K562 (cell line): ENCODE data around the gene GBP1. TPM values are rescaled to one million over a fixed set of nuclear protein-coding genes. Genes with fewer than 3 reads are reported as not detected.

Experiments used
- ATAC-seq: fragments of 200-7000 bp; cut with Tn5 transposase; 3 replicates; pipeline ENCODE4 v1.9.1; 2020; ENCODE audit warnings: moderate library complexity
- BruUV-seq: library from RNA; stranded (reverse); fragments of 400-500 nt; replicated peaks from 2 replicates; lab custom pipeline; 2021; lab: Mats Ljungman, UMichigan
- CTCF ChIA-PET: fragments of 300-600 bp; formaldehyde crosslinking; extraction: SDS; loops from one replicate; lab custom pipeline; 2021; ENCODE audit warnings: low intra/inter-chr PET ratio; lab: Yijun Ruan, JAX
- POLR2A ChIA-PET: fragments of 300-600, 350-650 bp; sonication (Branson Sonifier 250); formaldehyde crosslinking; extraction: SDS; loops from one replicate; lab custom pipeline; 2021; ENCODE audit warnings: antibody characterized with exemption, inconsistent platforms; lab: Yijun Ruan, JAX
- DNase-seq, 4 experiments: peaks; one replicate each; pipeline versions ENCODE4 v3.0.0 to v3.0.0-alpha.2; 2011 to 2018; ENCODE audit warnings: low spot score in 3 of 4, mixed read lengths in 3 of 4; ENCODE audit errors: extremely low read depth in 1 of 4
- FAIRE-seq: peaks from 2 replicates; lab custom pipeline; 2011; peaks lifted over from hg19 to GRCh38; lab: Jason Lieb, UNC
- H2AFZ ChIP-seq: 2 replicates; pipeline ENCODE4 v1.6.0; 2011; ENCODE audit warnings: low read depth, low read length, control low read depth, inconsistent platforms
- H3K27ac ChIP-seq: fragments of 200-600 bp; 3 replicates; pipeline ENCODE4 v1.8.0; 2011; ENCODE audit warnings: low read depth, mild to moderate bottlenecking, control low read depth, inconsistent platforms, low read length, moderate library complexity, mixed read lengths; ENCODE audit errors: extremely low read depth
- H3K27me3 ChIP-seq, 2 experiments: fragments of 300-600 bp in 1 of 2; 2 replicates in 1 of 2; 3 replicates in 1 of 2; pipeline versions ENCODE4 v1.6.0 to v1.8.0; 2011; ENCODE audit warnings: inconsistent platforms in 2 of 2, low read length in 2 of 2, mild to moderate bottlenecking in 1 of 2, mixed read lengths in 1 of 2, moderate library complexity in 1 of 2; ENCODE audit not compliant: control insufficient read depth in 2 of 2, insufficient read depth in 2 of 2
- H3K36me3 ChIP-seq: fragments of 300-600 bp; 3 replicates; pipeline ENCODE4 v1.8.0; 2011; ENCODE audit warnings: mild to moderate bottlenecking, low read length, inconsistent platforms; ENCODE audit not compliant: control insufficient read depth, insufficient read depth
- H3K4me1 ChIP-seq, 2 experiments: fragments of 200-600 bp in 1 of 2; replicated peaks in 1 of 2; 2 replicates in 1 of 2; 3 replicates in 1 of 2; pipeline versions ENCODE4 v1.5.1 to v1.8.0; 2011; ENCODE audit warnings: inconsistent platforms in 2 of 2, low read length in 2 of 2, mild to moderate bottlenecking in 1 of 2, mixed read lengths in 1 of 2, moderate library complexity in 1 of 2; ENCODE audit not compliant: control insufficient read depth in 2 of 2, insufficient read depth in 2 of 2
- H3K4me2 ChIP-seq: 2 replicates; pipeline ENCODE4 v1.6.1; 2011; ENCODE audit warnings: low read length, control low read depth, inconsistent platforms, mixed read lengths; ENCODE audit not compliant: insufficient read depth
- H3K4me3 ChIP-seq: fragments of 200-600 bp; sonication (generic), shearing (Covaris generic); 2 replicates; pipeline ENCODE4 v1.5.1; 2016; ENCODE audit warnings: control low read depth, inconsistent platforms
- H3K79me2 ChIP-seq: fragments of 200-600 bp; 3 replicates; pipeline ENCODE4 v1.8.0; 2011; ENCODE audit warnings: low read length, inconsistent platforms; ENCODE audit not compliant: control insufficient read depth, insufficient read depth
- H3K9ac ChIP-seq, 2 experiments: 2 replicates each; pipeline versions ENCODE4 v1.6.0 to v1.6.1; 2011; ENCODE audit warnings: low read depth in 2 of 2, low read length in 2 of 2, control low read depth in 1 of 2, inconsistent platforms in 1 of 2, mild to moderate bottlenecking in 1 of 2, mixed read lengths in 1 of 2; ENCODE audit not compliant: insufficient read depth in 1 of 2
- H3K9me1 ChIP-seq: one replicate; pipeline ENCODE4 v1.6.0; 2011; ENCODE audit warnings: inconsistent platforms, mild to moderate bottlenecking, low read length, moderate library complexity; ENCODE audit not compliant: control insufficient read depth, insufficient read depth
- H3K9me3 ChIP-seq: replicated peaks from 2 replicates; pipeline ENCODE4 v1.5.1; 2011; ENCODE audit warnings: low read depth, low read length, inconsistent platforms; ENCODE audit not compliant: control insufficient read depth, insufficient read depth
- H4K20me1 ChIP-seq: replicated peaks from 2 replicates; pipeline ENCODE4 v1.6.1; 2011; ENCODE audit warnings: low read length, inconsistent platforms, mixed read lengths; ENCODE audit not compliant: control insufficient read depth, insufficient read depth
- ASH1L ChIP-seq: fragments of 450-650 bp; IDR thresholded peaks from 2 replicates; pipeline ENCODE4 v1.6.1; 2018; ENCODE audit warnings: borderline replicate concordance, mild to moderate bottlenecking, low read depth; ENCODE audit not compliant: partially characterized antibody
- DNMT1 ChIP-seq: fragments of 450-650 bp; IDR thresholded peaks from 2 replicates; pipeline ENCODE4 v1.6.1; 2016; ENCODE audit warnings: antibody characterized with exemption, mild to moderate bottlenecking
- GABPA ChIP-seq: fragments of 200-800 bp; sonication (Bioruptor generic); conservative IDR thresholded peaks from 2 replicates; pipeline ENCODE4 v1.6.1; 2016; ENCODE audit warnings: low read depth, missing genetic modification characterization, missing compliant biosample characterization
- GTF2E2 ChIP-seq: fragments of 200-800 bp; sonication (Bioruptor generic); IDR thresholded peaks from 2 replicates; pipeline ENCODE4 v1.6.1; 2016; ENCODE audit warnings: missing genetic modification characterization, missing compliant biosample characterization
- HNRNPK ChIP-seq: fragments of 200-400 bp; formaldehyde crosslinking; IDR thresholded peaks from one replicate; pipeline ENCODE4 v1.6.1; 2018; ENCODE audit warnings: mild to moderate bottlenecking, low read depth, low read length; ENCODE audit not compliant: poor library complexity, severe bottlenecking
- KLF13 ChIP-seq: fragments of 450-650 bp; IDR thresholded peaks from 2 replicates; pipeline ENCODE4 v1.6.1; 2016; ENCODE audit warnings: missing genetic modification characterization, low read depth, mild to moderate bottlenecking, missing compliant biosample characterization, moderate library complexity, borderline replicate concordance
- NFXL1 ChIP-seq: fragments of 450-650 bp; formaldehyde crosslinking; IDR thresholded peaks from 2 replicates; pipeline ENCODE4 v1.4.0; 2021; ENCODE audit warnings: mild to moderate bottlenecking
- NR4A1 ChIP-seq, 2 experiments: fragments of 250-450 bp in 1 of 2; fragments of 450-650 bp in 1 of 2; sonication (Bioruptor Pico) in 1 of 2; IDR thresholded peaks; 2 replicates each; pipeline versions ENCODE4 v1.4.0 to v1.6.1; 2016 to 2020; ENCODE audit warnings: mild to moderate bottlenecking in 2 of 2, missing compliant biosample characterization in 1 of 2, missing genetic modification characterization in 1 of 2, moderate library complexity in 1 of 2
- OTX1 ChIP-seq: fragments of 450-650 bp; formaldehyde crosslinking; IDR thresholded peaks from 2 replicates; pipeline ENCODE4 v1.4.0; 2022; ENCODE audit warnings: mild to moderate bottlenecking
- POLR2AphosphoS2 ChIP-seq: IDR thresholded peaks from 2 replicates; pipeline ENCODE4 v1.6.1; 2012; ENCODE audit warnings: low read length, improper control_type of control experiment
- SIN3A ChIP-seq, 2 experiments: fragments of 150-350 bp in 1 of 2; IDR thresholded peaks; 2 replicates each; pipeline ENCODE4 v1.6.1; 2011 to 2016; ENCODE audit warnings: borderline replicate concordance in 2 of 2, low read depth in 2 of 2, low read length in 2 of 2, mild to moderate bottlenecking in 2 of 2, moderate library complexity in 2 of 2; ENCODE audit not compliant: control insufficient read depth in 1 of 2
- TAF15 ChIP-seq: fragments of 200-400 bp; formaldehyde crosslinking; IDR thresholded peaks from 2 replicates; pipeline ENCODE4 v1.6.1; 2017; ENCODE audit warnings: mild to moderate bottlenecking, low read depth, low read length, moderate library complexity
- ZFP36 ChIP-seq: fragments of 150-350 bp; IDR thresholded peaks from 2 replicates; pipeline ENCODE4 v1.6.1; 2018; ENCODE audit warnings: low read length, low read depth; ENCODE audit not compliant: partially characterized antibody
- ZNF143 ChIP-seq: sonication (generic); formaldehyde crosslinking; IDR thresholded peaks from 2 replicates; pipeline ENCODE4 v1.9.0; 2022; ENCODE audit warnings: mild to moderate bottlenecking, missing genetic modification reagents
- ZNF253 ChIP-seq: fragments of 250-450 bp; sonication (Bioruptor Pico); conservative IDR thresholded peaks from 2 replicates; pipeline ENCODE4 v1.6.1; 2021; ENCODE audit warnings: mild to moderate bottlenecking
- ZNF408 ChIP-seq: fragments of 250-450 bp; sonication (Bioruptor Pico); IDR thresholded peaks from 2 replicates; pipeline ENCODE4 v1.4.0; 2020; ENCODE audit warnings: low read depth, mild to moderate bottlenecking, moderate library complexity
- WGBS: fragments of 100-300 bp; shearing (Covaris generic); methylation state at CpG from one replicate; pipeline ENCODE4 v1.1.6; 2016; ENCODE audit warnings: low coverage, mixed read lengths; ENCODE audit not compliant: insufficient coverage; ENCODE audit errors: missing lambda C conversion rate; 5-methylcytosine and 5-hydroxymethylcytosine counted together
- in situ Hi-C: fragments of 300-500 bp; cut with MboI; formaldehyde crosslinking; loops from 4 replicates; pipeline ENCODE4 v1.15.0; 2018; ENCODE audit warnings: inconsistent platforms, mixed read lengths
- intact Hi-C: fragments of 100-400 bp; cut with micrococcal nuclease; formaldehyde crosslinking; loops from 2 replicates; pipeline ENCODE4 v1.14.2; 2022
- polyA plus RNA-seq, 8 experiments: library from polyadenylated mRNA; depleted of rRNA in 4 of 8; stranded (reverse) in 5 of 8; unstranded in 3 of 8; fragments of >200 nt; fragmentation: Nextera tagmentation in 2 of 8; fragmentation: Illumina TruSeq in 1 of 8; extraction: Ambion mirVana in 2 of 8; extraction: Trizol in 1 of 8; gene quantifications; 2 replicates each; pipeline versions ENCODE4 v1.2.1 to v1.2.3, GENCODE V29; 2011 to 2014; ENCODE audit warnings: inconsistent platforms in 1 of 8, missing spikeins in 1 of 8
- total RNA-seq, 7 experiments: library from RNA; depleted of rRNA in 6 of 7; stranded (reverse); fragments of >200 nt in 6 of 7; fragmentation: Illumina TruSeq in 2 of 7; extraction: Trizol in 2 of 7; gene quantifications; 2 replicates each; pipeline versions ENCODE4 v1.2.1 to v1.2.3, GENCODE V29; 2011 to 2021; ENCODE audit warnings: low replicate concordance in 1 of 7
- TF ChIP-seq, protein P1 (sequence below): fragments of 450-650 bp; IDR thresholded peaks from 2 replicates; pipeline ENCODE4 v1.6.1; 2017; ENCODE audit warnings: mild to moderate bottlenecking, moderate library complexity
- TF ChIP-seq, protein P2 (sequence below): sonication (generic); formaldehyde crosslinking; IDR thresholded peaks from 2 replicates; pipeline ENCODE4 v1.5.0; 2020; ENCODE audit warnings: missing genetic modification reagents
- TF ChIP-seq, protein P3 (sequence below): fragments of 450-650 bp; formaldehyde crosslinking; IDR thresholded peaks from 2 replicates; pipeline ENCODE4 v1.4.0; 2020; ENCODE audit warnings: mild to moderate bottlenecking

Gene GBP1
- total and polyA plus RNA-seq, 9 of the 15 experiments (the other 6 are each of a cell fraction or from before 2014, with no cell fraction given) = not detected

DNA sequence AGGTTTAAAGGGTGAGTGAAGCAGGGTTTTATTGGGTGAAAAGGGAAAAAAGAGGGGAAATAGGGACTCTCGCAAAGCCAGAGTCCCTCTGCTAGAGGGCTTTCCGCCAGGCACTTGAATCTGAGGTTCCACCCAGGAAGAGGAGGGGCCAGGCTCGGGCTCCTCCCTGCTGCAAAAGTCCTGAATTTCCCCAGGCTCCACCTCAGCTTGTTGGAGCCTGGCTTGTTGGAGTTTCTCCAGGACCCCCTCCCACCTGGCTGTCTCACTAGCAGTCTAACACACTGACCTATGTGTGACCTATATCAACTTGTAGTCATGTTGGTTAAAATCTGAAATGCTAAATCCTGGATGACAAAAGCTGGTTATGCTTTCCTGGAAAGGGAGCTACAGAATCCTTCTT is 35.4 kb upstream of the GBP1 start (continued):
- TF ChIP-seq POLR2AphosphoS2 (no peak), GABPA (tag) (peak; percentile 46), ZNF408 (CRISPR knock-in tag) (no peak)

DNA sequence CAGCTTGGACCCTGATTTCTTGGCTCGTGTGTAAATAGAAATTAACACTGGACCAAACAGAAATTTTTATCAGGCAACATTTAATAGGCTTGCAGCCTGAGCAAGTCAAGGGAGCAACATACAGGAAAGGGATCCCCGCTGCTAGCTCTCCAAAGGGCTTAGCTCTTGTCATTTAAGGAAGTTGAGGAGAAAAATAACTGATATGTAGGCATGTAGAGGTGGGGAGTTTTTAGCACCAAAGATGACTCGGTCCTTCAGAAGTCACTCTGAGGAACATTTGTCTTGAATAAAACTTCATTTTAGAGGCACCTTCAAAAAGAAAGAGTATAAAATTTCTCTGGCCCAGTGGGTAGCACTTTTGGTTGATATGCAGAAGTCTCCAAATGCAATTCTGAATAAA is 33.8 kb upstream of the GBP1 start:
- H3K27ac ChIP-seq = no peak overlapping the region
- no peak overlapping the region for H2AFZ ChIP-seq
- no peaks in the 10 kb centered on the region for H3K79me2 ChIP-seq
- FAIRE-seq (no peak), ATAC-seq (no peak), DNase-seq (no peak)
- no peak overlapping the region for H3K4me2 ChIP-seq
- H3K4me3 ChIP-seq = no peak overlapping the region
- CTCF ChIA-PET = no interaction called here
- 0% methylated on average over 3 of the region's 3 CpGs for WGBS
- no peaks in the 10 kb centered on the region for H4K20me1 ChIP-seq
- no peaks in the 10 kb centered on the region for H3K27me3 ChIP-seq
- no peaks in the 10 kb centered on the region for H3K9me1 ChIP-seq
- H3K36me3 ChIP-seq = no peaks in the 10 kb centered on the region
- intact Hi-C loops (no loop called here), in situ Hi-C loops (no loop called here)
- POLR2A ChIA-PET = no interaction called here
- H3K4me1 ChIP-seq = no peaks in the 10 kb centered on the region
- H3K9me3 ChIP-seq = peaks cover 3% of the 10 kb centered on the region
- BruUV-seq = no TSS peak
- no peak overlapping the region for H3K9ac ChIP-seq
- TF ChIP-seq SIN3A (IDR thresholded peaks at IDR 0.05; ENCODE audit: borderline replicate concordance in 2 of 2, control insufficient read depth in 1 of 2, low read depth in 2 of 2, low read length in 2 of 2) = no peak
- TF ChIP-seq, protein P1, sequence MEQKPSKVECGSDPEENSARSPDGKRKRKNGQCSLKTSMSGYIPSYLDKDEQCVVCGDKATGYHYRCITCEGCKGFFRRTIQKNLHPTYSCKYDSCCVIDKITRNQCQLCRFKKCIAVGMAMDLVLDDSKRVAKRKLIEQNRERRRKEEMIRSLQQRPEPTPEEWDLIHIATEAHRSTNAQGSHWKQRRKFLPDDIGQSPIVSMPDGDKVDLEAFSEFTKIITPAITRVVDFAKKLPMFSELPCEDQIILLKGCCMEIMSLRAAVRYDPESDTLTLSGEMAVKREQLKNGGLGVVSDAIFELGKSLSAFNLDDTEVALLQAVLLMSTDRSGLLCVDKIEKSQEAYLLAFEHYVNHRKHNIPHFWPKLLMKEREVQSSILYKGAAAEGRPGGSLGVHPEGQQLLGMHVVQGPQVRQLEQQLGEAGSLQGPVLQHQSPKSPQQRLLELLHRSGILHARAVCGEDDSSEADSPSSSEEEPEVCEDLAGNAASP = no peak
- TF ChIP-seq DNMT1 = no peak
- TF ChIP-seq, protein P2, sequence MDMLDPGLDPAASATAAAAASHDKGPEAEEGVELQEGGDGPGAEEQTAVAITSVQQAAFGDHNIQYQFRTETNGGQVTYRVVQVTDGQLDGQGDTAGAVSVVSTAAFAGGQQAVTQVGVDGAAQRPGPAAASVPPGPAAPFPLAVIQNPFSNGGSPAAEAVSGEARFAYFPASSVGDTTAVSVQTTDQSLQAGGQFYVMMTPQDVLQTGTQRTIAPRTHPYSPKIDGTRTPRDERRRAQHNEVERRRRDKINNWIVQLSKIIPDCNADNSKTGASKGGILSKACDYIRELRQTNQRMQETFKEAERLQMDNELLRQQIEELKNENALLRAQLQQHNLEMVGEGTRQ = no peak
- TF ChIP-seq TAF15 = no peak
- no peak for TF ChIP-seq NFXL1 (CRISPR knock-in tag)
- TF ChIP-seq ZNF253 (CRISPR knock-in tag) = no peak
- TF ChIP-seq ZFP36 = no peak
- no peak for TF ChIP-seq HNRNPK
- no peak for TF ChIP-seq ZNF143
- no peak for TF ChIP-seq ASH1L
- TF ChIP-seq POLR2AphosphoS2 = no peak
- TF ChIP-seq GTF2E2 (tag) = no peak
- TF ChIP-seq NR4A1 (CRISPR knock-in tag; IDR thresholded peaks at IDR 0.05) = no peak
- no peak for TF ChIP-seq NR4A1 (tag; IDR thresholded peaks at IDR 0.05)
- TF ChIP-seq KLF13 (tag) = no peak
- TF ChIP-seq OTX1 = no peak
- TF ChIP-seq, protein P3, sequence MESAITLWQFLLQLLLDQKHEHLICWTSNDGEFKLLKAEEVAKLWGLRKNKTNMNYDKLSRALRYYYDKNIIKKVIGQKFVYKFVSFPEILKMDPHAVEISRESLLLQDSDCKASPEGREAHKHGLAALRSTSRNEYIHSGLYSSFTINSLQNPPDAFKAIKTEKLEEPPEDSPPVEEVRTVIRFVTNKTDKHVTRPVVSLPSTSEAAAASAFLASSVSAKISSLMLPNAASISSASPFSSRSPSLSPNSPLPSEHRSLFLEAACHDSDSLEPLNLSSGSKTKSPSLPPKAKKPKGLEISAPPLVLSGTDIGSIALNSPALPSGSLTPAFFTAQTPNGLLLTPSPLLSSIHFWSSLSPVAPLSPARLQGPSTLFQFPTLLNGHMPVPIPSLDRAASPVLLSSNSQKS = no peak
